AG04449 (cell line): ENCODE measurements around the gene SNTG2.

Experiments used
- CTCF ChIA-PET: fragments of 350-600 bp; formaldehyde crosslinking; extraction: SDS; loops from one replicate; lab custom pipeline; 2021; ENCODE audit warnings: antibody characterized with exemption; lab: Yijun Ruan, JAX
- POLR2A ChIA-PET: fragments of 400-600, 350-600 bp; formaldehyde crosslinking; extraction: SDS; loops from one replicate; lab custom pipeline; 2020; ENCODE audit warnings: antibody characterized with exemption, inconsistent platforms; lab: Yijun Ruan, JAX
- DNase-seq: peaks from one replicate; pipeline ENCODE4 v3.0.0-alpha.2; 2010; ENCODE audit warnings: low read depth, low spot score
- H3K4me3 ChIP-seq: 2 replicates; pipeline ENCODE4 v1.5.1; 2011; ENCODE audit warnings: low read depth, mild to moderate bottlenecking, control low read depth, low read length
- CTCF ChIP-seq: IDR thresholded peaks from one replicate; pipeline ENCODE4 v1.5.1; 2011; ENCODE audit warnings: mild to moderate bottlenecking, moderate library complexity, low read length, control low read depth, inconsistent platforms; ENCODE audit not compliant: insufficient read depth; ENCODE audit errors: missing control alignments

Gene SNTG2

DNA sequence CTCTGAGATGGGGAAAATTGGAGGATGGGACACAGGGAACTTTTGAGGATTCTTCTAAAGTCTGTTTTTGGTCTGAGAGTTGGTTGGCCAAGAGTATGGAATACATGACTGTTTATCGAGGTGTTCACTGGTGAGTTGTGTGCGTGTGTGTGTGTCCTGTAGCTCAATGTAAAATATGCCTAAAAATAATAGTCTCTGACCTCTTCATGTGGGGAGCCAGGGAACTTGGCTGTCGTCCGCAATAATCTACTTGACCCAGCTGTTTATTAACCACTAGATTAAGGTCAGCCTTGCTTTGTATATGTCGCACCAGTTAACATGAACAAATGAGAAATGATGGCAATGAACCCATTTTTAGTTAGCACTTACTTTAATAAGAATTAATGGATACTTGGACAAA lies 285.2 kb downstream of the SNTG2 start:
- no peak for DNase-seq
- ChIA-PET POLR2A (no interaction called here), CTCF (no interaction called here)
- H3K4me3 ChIP-seq, result no peak overlapping the region
- no peak for TF ChIP-seq CTCF

DNA sequence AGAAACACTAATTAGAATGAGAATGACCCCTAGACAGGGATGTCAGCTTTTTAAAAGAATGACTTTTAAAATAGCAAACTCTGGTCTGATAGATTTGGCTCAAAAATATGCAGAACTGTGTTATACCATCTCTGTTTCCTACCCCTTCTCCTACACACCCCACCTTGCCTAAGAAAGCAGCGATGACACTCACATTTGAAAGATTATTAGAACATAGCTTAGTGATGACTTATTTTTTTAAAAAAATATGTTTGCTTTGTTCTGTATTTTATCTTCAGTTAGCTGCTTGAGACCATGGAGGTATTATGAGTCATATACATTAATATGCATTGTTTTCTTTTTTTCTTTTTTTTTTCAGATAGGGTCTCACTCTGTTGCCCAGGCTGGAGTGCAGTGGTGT lies 286.0 kb downstream of the SNTG2 start:
- DNase-seq, result no peak
- ChIA-PET POLR2A (no interaction called here), CTCF (interaction anchor here (0.6 kb wide), 1 partner anchor 91 kb away, joined by 3 read pairs; no protein-coding TSS in a partner anchor)
- no peak for TF ChIP-seq CTCF
- H3K4me3 ChIP-seq, result no peak overlapping the region

- CTCF ChIA-PET, result no interaction called here
- POLR2A ChIA-PET, result no interaction called here
- no peak overlapping the region for H3K4me3 ChIP-seq
- DNase-seq, result no peak
- no peak for TF ChIP-seq CTCF
Observed at GRCh38 chr2:1237783-1238182, 287.1 kb downstream of the SNTG2 start.

DNA sequence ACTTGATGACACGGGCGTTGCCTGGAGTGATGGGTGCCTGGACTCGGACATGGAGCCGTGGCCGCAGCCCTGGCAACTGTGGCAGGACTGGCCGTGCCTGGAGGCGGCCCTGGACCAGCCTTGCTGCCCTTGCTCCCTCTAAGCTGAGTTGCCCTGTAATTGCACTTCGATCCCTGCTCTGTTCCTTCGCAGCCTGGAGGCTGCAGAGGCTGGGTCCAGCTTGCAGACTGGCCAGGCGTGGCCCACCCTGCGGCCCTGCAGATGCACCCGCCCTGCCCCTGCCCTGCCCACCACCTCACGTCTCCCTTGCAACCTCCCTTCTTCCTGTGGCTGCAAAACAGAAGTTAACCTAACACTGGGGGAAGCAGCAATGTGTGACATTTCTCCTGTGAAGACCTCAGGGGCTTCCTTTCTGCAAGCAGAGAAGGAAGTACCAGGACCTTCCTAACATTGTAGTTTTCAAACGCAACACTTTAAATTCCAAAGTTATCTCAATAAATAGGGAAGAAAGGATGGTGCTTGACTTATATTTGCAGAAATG lies 288.0 kb downstream of the SNTG2 start:
- H3K4me3 ChIP-seq, result no peak overlapping the region
- CTCF ChIA-PET, result no interaction called here
- TF ChIP-seq CTCF, result no peak
- no peak for DNase-seq
- POLR2A ChIA-PET, result no interaction called here

DNA sequence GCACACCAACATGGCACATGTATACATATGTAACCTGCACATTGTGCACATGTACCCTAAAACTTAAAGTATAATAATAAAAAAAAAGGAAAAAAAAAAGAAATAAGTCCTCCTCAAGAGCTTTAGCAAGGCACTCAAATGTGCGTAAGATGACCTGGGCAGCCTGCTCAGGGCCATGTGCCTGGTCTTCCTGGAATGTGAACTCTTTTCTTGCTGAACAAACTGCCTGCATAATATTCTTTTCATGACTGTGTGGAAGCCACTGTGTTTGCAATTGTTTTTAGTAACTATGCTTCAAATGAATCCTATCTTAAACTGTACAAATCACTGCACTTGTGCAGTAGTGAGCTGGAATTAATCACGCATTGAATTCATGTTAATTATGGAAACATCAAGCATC lies 294.5 kb downstream of the SNTG2 start:
- ChIA-PET CTCF (no interaction called here), POLR2A (no interaction called here)
- no peak for TF ChIP-seq CTCF
- no peak for DNase-seq
- no peak overlapping the region for H3K4me3 ChIP-seq

- no peak for DNase-seq
- POLR2A ChIA-PET, result no interaction called here
- no peak overlapping the region for H3K4me3 ChIP-seq
- no peak for TF ChIP-seq CTCF
- CTCF ChIA-PET, result no interaction called here
Observed at GRCh38 chr2:1246239-1246638, 295.6 kb downstream of the SNTG2 start.
